Cardiac fibroblast (primary cell): ENCODE results near the gene F10.

Source experiments
- DNase-seq, 2 donors: peaks; one replicate each; pipeline versions ENCODE4 v3.0.0 to v3.0.0-alpha.2; 2010; ENCODE audit warnings: low read depth in 2 of 2
- H3K4me3 ChIP-seq, 2 donors: replicated peaks in 1 of 2; 1 replicate in 1 of 2; 2 replicates in 1 of 2; pipeline ENCODE4 v1.5.1; 2011; ENCODE audit warnings: low read depth in 2 of 2, low read length in 2 of 2, mild to moderate bottlenecking in 2 of 2, moderate library complexity in 1 of 2
- CTCF ChIP-seq: IDR thresholded peaks from one replicate; pipeline ENCODE4 v1.5.1; 2011; ENCODE audit warnings: low read depth, mild to moderate bottlenecking, low read length, inconsistent platforms

F10 gene

GRCh38 chr13:113143466-113144254, 21.1 kb downstream of the F10 start:
- DNase-seq = no peak

GRCh38 chr13:113144255-113144629, 21.6 kb downstream of the F10 start:
- TF ChIP-seq CTCF = no peak
- DNase-seq = no peak
- no peak overlapping the region for H3K4me3 ChIP-seq

More at GRCh38 chr13:113143466-113144254, 21.1 kb downstream of the F10 start:
- no peak for TF ChIP-seq CTCF
- no peak overlapping the region for H3K4me3 ChIP-seq

- H3K4me3 ChIP-seq = no peak overlapping the region
- no peak for TF ChIP-seq CTCF
- no peak for DNase-seq
These were observed 22.9 kb downstream of the F10 start for GRCh38 chr13:113145496-113145895.

- no peak for TF ChIP-seq CTCF
- no peak overlapping the region for H3K4me3 ChIP-seq
- DNase-seq = no peak
These were observed 23.5 kb downstream of the F10 start for GRCh38 chr13:113145911-113146598.

- H3K4me3 ChIP-seq = no peak overlapping the region
- no peak for DNase-seq
- TF ChIP-seq CTCF = no peak
These were observed 24.2 kb downstream of the F10 start for GRCh38 chr13:113146750-113147149.

- no peak for TF ChIP-seq CTCF
- no peak for DNase-seq
- H3K4me3 ChIP-seq = no peak overlapping the region
These were observed 24.6 kb downstream of the F10 start for GRCh38 chr13:113147206-113147605.
